GM06990 (cell line): ENCODE results near the gene SSX2B.
"Not testable (repeated sequence)": the region's sequence is repeated elsewhere in the genome, so short reads cannot be mapped to it uniquely, and the experiment has no call there.

Source experiments
- DNase-seq: peaks from one replicate; pipeline ENCODE4 v3.0.0-alpha.2; 2011; ENCODE audit not compliant: insufficient read length; ENCODE audit errors: extremely low read depth
- H3K27me3 ChIP-seq: replicated peaks from 2 replicates; pipeline ENCODE4 v1.6.0; 2011; ENCODE audit warnings: low read length; ENCODE audit not compliant: control insufficient read depth, insufficient read depth
- H3K36me3 ChIP-seq: 2 replicates; pipeline ENCODE4 v1.5.1; 2011; ENCODE audit warnings: low read length; ENCODE audit not compliant: control insufficient read depth, insufficient read depth
- H3K4me3 ChIP-seq: replicated peaks from 2 replicates; pipeline ENCODE4 v1.5.1; 2011; ENCODE audit warnings: low read depth, mild to moderate bottlenecking, control low read depth, low read length

The SSX2B gene

GRCh38 chrX:52750952-52751351 lies at the start of gene SSX2B:
SSX2B (plus strand) TSS chrX:52751252; CDS start chrX:52752681, 1,429 bp downstream.
- DNase-seq, H3K27me3 ChIP-seq, H3K36me3 ChIP-seq, H3K4me3 ChIP-seq: not testable (repeated sequence)

- not testable (repeated sequence) for H3K4me3 ChIP-seq, H3K27me3 ChIP-seq, H3K36me3 ChIP-seq, DNase-seq
These were observed 44.0 kb upstream of the SSX2B start, which contains the start of gene SSX2 for GRCh38 chrX:52707078-52707477. SSX2 (minus strand) TSS chrX:52707178; CDS start chrX:52705749, 1,429 bp downstream.

DNA sequence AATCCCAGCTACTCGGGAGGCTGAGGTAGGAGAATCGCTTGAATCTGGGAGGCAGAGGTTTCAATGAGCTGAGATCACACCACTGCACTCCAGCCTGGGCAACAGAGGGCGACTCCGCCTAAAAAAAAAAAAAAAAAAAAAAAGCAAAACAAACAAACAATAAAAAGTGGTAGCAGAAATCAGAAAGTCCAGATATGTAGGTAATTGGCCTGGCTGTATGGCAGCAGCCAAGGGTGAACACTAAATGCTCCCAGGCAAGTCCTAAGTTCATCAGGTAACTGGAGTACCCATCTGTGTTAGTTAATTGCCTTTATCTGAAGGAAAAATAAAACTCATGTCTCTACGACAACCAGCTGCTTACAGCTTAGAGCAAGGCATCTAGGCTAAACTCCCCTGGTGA lies 14.9 kb downstream of the SSX2B start:
- H3K36me3 ChIP-seq, DNase-seq, H3K4me3 ChIP-seq, H3K27me3 ChIP-seq: not testable (repeated sequence)

DNA sequence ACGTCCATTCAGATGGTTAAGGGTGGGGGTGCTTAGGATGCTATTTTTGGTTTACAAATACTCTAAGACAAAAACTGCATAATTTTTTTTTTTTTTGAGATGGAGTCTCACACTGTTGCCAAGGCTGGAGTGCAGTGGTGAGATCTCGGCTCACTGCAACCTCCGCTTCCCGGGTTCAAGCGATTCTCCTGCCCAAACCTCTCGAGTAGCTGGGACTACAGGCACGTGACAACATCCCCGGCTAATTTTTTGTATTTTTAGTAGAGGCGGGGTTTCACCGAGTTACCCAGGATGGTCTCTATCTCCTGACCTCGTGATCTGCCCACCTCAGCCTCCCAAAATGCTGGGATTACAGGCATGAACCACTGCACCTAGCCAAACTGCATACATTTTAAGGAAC lies 22.5 kb downstream of the SSX2B start:
- H3K36me3 ChIP-seq, H3K27me3 ChIP-seq, H3K4me3 ChIP-seq, DNase-seq: not testable (repeated sequence)

DNA sequence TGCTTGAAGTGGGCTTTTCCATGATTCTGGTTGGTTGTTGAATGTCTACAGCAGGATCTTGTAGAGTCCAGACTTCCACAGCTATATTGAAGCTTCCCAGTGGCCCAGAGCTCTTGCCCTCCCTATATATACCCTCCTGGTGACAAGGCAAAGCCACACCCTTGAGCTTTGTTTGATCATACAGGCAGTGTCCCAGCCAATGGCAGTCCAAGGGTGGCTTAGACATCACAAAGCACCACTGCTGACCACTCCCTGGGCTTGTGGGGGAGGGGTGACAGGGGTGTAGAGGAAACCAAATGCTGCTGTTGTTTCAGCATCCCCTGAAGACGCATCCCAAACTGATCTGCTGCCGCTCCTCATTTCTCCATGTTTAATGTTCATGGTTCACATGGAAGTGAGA lies 46.3 kb downstream of the SSX2B start, which contains the start of gene SPANXN5:
Gene SPANXN5, minus strand, starts transcription at position 101 of the 400 bp plus-strand sequence. Its CDS starts 79 bp downstream, at position 22.
- DNase-seq, H3K4me3 ChIP-seq, H3K36me3 ChIP-seq, H3K27me3 ChIP-seq: not testable (repeated sequence)

GRCh38 chrX:52804876-52805275 lies 53.8 kb downstream of the SSX2B start:
- not testable (repeated sequence) for DNase-seq, H3K27me3 ChIP-seq, H3K4me3 ChIP-seq

More at GRCh38 chrX:52804876-52805275, 53.8 kb downstream of the SSX2B start:
- not testable (repeated sequence) for H3K36me3 ChIP-seq
